DOHH2 (cell line): ENCODE results near the gene LIN52.

Experiments
- CTCF ChIP-seq: fragments of 200-600 bp; sonication (generic); IDR thresholded peaks from one replicate; pipeline ENCODE4 v1.5.1; 2014; ENCODE audit warnings: antibody characterized with exemption, mild to moderate bottlenecking, low read depth, low read length; ENCODE audit not compliant: poor library complexity, severe bottlenecking
- EZH2phosphoT487 ChIP-seq: fragments of 200-600 bp; sonication (generic); IDR thresholded peaks from 2 replicates; pipeline ENCODE4 v1.6.1; 2017; ENCODE audit warnings: borderline replicate concordance, mild to moderate bottlenecking, antibody characterized with exemption, low read length, moderate library complexity, mixed read lengths

- TF ChIP-seq CTCF (no peak), EZH2phosphoT487 (no peak)
Observed at GRCh38 chr14:74176400-74176793, 91.6 kb downstream of the LIN52 start.
